Neural progenitor cell (in vitro differentiated cells): ENCODE measurements around the gene UNC13C.

Experiments used
- EZH2 ChIP-seq: fragments of 200-600 bp; sonication (generic); IDR thresholded peaks from 2 replicates; pipeline ENCODE4 v1.6.1; 2017; ENCODE audit warnings: antibody characterized with exemption, mild to moderate bottlenecking, moderate library complexity
- EZH2phosphoT487 ChIP-seq: fragments of 200-600 bp; sonication (generic); IDR thresholded peaks from 2 replicates; pipeline ENCODE4 v1.6.1; 2017; ENCODE audit warnings: antibody characterized with exemption
- TF ChIP-seq, protein P1 (sequence below): fragments of 200-600 bp; sonication (generic); IDR thresholded peaks from 2 replicates; pipeline ENCODE4 v1.5.1; 2017; ENCODE audit warnings: antibody characterized with exemption, mild to moderate bottlenecking

DNA sequence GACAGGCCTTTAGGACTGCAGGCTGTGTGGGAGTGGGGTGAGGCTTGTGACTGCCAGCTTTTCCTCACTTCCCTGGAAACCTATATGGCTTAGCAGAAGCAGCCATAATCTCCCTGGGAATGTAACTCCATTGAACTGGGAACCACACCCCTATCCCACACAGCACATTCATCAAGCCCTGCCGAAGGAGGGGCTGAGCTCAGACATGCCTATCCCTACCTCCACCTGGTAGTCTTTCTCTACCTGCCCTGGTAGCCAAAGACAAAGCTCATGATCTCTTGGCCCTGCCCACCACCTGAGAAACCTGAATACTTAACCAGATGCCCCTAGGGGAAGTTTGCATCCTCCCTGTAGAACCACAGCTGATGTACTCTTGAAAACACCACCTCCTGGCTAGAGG is 219.8 kb downstream of the UNC13C start:
- TF ChIP-seq, protein P1, sequence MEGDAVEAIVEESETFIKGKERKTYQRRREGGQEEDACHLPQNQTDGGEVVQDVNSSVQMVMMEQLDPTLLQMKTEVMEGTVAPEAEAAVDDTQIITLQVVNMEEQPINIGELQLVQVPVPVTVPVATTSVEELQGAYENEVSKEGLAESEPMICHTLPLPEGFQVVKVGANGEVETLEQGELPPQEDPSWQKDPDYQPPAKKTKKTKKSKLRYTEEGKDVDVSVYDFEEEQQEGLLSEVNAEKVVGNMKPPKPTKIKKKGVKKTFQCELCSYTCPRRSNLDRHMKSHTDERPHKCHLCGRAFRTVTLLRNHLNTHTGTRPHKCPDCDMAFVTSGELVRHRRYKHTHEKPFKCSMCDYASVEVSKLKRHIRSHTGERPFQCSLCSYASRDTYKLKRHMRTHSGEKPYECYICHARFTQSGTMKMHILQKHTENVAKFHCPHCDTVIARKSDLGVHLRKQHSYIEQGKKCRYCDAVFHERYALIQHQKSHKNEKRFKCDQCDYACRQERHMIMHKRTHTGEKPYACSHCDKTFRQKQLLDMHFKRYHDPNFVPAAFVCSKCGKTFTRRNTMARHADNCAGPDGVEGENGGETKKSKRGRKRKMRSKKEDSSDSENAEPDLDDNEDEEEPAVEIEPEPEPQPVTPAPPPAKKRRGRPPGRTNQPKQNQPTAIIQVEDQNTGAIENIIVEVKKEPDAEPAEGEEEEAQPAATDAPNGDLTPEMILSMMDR = no peak
- TF ChIP-seq EZH2 (no peak), EZH2phosphoT487 (no peak)
